PC-3 (cell line): ENCODE results near the gene TTC23.

ENCODE experiments used
- CTCF ChIP-seq: fragments of 300-600 bp; sonication (generic); conservative IDR thresholded peaks from 2 replicates; pipeline ENCODE4 v1.5.1; 2017; ENCODE audit warnings: antibody characterized with exemption, low read depth, mild to moderate bottlenecking, low read length
- EZH2 ChIP-seq: fragments of 300-600 bp; sonication (generic); IDR thresholded peaks from one replicate; pipeline ENCODE4 v1.6.1; 2017; ENCODE audit warnings: antibody characterized with exemption, mild to moderate bottlenecking, low read length; ENCODE audit not compliant: unreplicated experiment
- EZH2phosphoT487 ChIP-seq: fragments of 300-600 bp; sonication (generic); IDR thresholded peaks from 2 replicates; pipeline ENCODE4 v1.6.1; 2018; ENCODE audit warnings: mild to moderate bottlenecking, antibody characterized with exemption, low read length, borderline replicate concordance

GRCh38 chr15:99177679-99178078, 71.7 kb downstream of the TTC23 start:
- no peak for TF ChIP-seq CTCF
- no peak for TF ChIP-seq EZH2
- no peak for TF ChIP-seq EZH2phosphoT487
